Measurements from ENCODE around the gene PRTN3.

PRTN3 gene

GRCh38 chr19:807627-808422 lies 33.0 kb upstream of the PRTN3 start:
- peak overlapping the region; percentile 36 for H3K27ac Mint-ChIP-seq
- H3K4me1 Mint-ChIP-seq (ENCODE audit: low read depth): peaks cover 5% of the 10 kb centered on the region
- no peak for DNase-seq (ENCODE audit: low spot score)
- no peaks in the 10 kb centered on the region for H3K27me3 Mint-ChIP-seq (ENCODE audit: low read depth)
- no peaks in the 10 kb centered on the region for H3K9me3 Mint-ChIP-seq
- H3K4me3 Mint-ChIP-seq: no peak overlapping the region
- H3K36me3 Mint-ChIP-seq (ENCODE audit: low read depth): peaks cover 49% of the 10 kb centered on the region

GRCh38 chr19:808423-808775 lies 32.4 kb upstream of the PRTN3 start:
- Mint-ChIP-seq H3K9me3 (no peaks in the 10 kb centered on the region), H3K36me3 (ENCODE audit: low read depth) (peaks cover 47% of the 10 kb centered on the region), H3K4me1 (ENCODE audit: low read depth) (peaks cover 4% of the 10 kb centered on the region), H3K27me3 (ENCODE audit: low read depth) (no peaks in the 10 kb centered on the region), H3K27ac (no peak overlapping the region), H3K4me3 (no peak overlapping the region)
- no peak for DNase-seq (ENCODE audit: low spot score)

DNA sequence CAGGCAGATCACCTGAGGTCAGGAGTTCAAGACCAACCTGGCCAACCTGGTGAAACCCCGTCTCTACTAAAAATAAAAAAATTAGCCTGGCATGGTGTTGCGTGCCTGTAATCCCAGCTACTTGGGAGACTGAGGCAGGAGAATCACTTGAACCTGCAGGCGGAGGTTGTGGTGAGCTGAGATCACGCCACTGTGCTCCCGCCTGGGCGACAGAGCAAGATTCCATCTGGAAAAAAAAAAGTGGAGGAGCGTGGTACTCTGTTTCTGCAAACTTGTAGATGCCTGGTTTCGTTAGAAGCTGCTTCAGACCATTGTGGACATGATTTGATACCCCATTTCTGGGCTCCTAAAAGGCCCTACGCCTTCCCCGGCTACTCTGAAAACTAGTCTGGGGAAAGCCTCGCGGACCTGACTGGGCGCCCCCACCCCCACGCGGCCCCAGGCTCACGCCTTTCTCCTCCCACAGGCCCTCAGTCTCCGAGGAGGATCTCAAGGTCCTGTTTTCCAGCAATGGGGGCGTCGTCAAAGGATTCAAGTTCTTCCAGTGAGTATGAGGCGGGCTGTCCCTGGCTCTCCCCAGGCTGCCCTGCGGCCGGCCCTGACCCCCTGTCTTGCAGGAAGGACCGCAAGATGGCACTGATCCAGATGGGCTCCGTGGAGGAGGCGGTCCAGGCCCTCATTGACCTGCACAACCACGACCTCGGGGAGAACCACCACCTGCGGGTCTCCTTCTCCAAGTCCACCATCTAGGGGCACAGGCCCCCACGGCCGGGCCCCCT lies 30.5 kb upstream of the PRTN3 start:
- peaks cover 4% of the 10 kb centered on the region for H3K4me1 Mint-ChIP-seq (ENCODE audit: low read depth)
- no peaks in the 10 kb centered on the region for H3K9me3 Mint-ChIP-seq
- no peak overlapping the region for H3K4me3 Mint-ChIP-seq
- H3K27me3 Mint-ChIP-seq (ENCODE audit: low read depth): no peaks in the 10 kb centered on the region
- H3K27ac Mint-ChIP-seq: no peak overlapping the region
- DNase-seq (ENCODE audit: low spot score): no peak
- H3K36me3 Mint-ChIP-seq (ENCODE audit: low read depth): peaks cover 51% of the 10 kb centered on the region

- H3K9me3 Mint-ChIP-seq: no peaks in the 10 kb centered on the region
Observed at GRCh38 chr19:810883-811489, 29.8 kb upstream of the PRTN3 start.

GRCh38 chr19:811506-812048 lies 29.2 kb upstream of the PRTN3 start:
- Mint-ChIP-seq H3K27ac (no peak overlapping the region), H3K27me3 (ENCODE audit: low read depth) (no peaks in the 10 kb centered on the region), H3K36me3 (ENCODE audit: low read depth) (peaks cover 56% of the 10 kb centered on the region)

More at GRCh38 chr19:810883-811489, 29.8 kb upstream of the PRTN3 start:
- peaks cover 51% of the 10 kb centered on the region for H3K36me3 Mint-ChIP-seq (ENCODE audit: low read depth)
- H3K4me1 Mint-ChIP-seq (ENCODE audit: low read depth): peaks cover 4% of the 10 kb centered on the region
- no peak overlapping the region for H3K4me3 Mint-ChIP-seq
- no peak overlapping the region for H3K27ac Mint-ChIP-seq
- DNase-seq (ENCODE audit: low spot score): no peak
- H3K27me3 Mint-ChIP-seq (ENCODE audit: low read depth): no peaks in the 10 kb centered on the region

GRCh38 chr19:812049-812746 lies 28.6 kb upstream of the PRTN3 start:
- H3K4me1 Mint-ChIP-seq (ENCODE audit: low read depth): peaks cover 4% of the 10 kb centered on the region
- DNase-seq (ENCODE audit: low spot score): no peak
- H3K36me3 Mint-ChIP-seq (ENCODE audit: low read depth): peaks cover 55% of the 10 kb centered on the region
- peaks cover 9% of the 10 kb centered on the region for H3K9me3 Mint-ChIP-seq
- H3K27ac Mint-ChIP-seq: no peak overlapping the region
- H3K27me3 Mint-ChIP-seq (ENCODE audit: low read depth): no peaks in the 10 kb centered on the region
- no peak overlapping the region for H3K4me3 Mint-ChIP-seq

More at GRCh38 chr19:811506-812048, 29.2 kb upstream of the PRTN3 start:
- Mint-ChIP-seq H3K4me1 (ENCODE audit: low read depth) (peaks cover 4% of the 10 kb centered on the region), H3K9me3 (peaks cover 4% of the 10 kb centered on the region), H3K4me3 (no peak overlapping the region)
- DNase-seq (ENCODE audit: low spot score): no peak

- no peak for DNase-seq (ENCODE audit: low spot score)
- Mint-ChIP-seq H3K27ac (no peak overlapping the region), H3K4me3 (no peak overlapping the region), H3K9me3 (peaks cover 9% of the 10 kb centered on the region), H3K27me3 (ENCODE audit: low read depth) (no peaks in the 10 kb centered on the region), H3K4me1 (ENCODE audit: low read depth) (no peaks in the 10 kb centered on the region), H3K36me3 (ENCODE audit: low read depth) (peaks cover 49% of the 10 kb centered on the region)
Observed at GRCh38 chr19:812747-813218, 28.0 kb upstream of the PRTN3 start.

- Mint-ChIP-seq H3K36me3 (ENCODE audit: low read depth) (peaks cover 45% of the 10 kb centered on the region), H3K4me1 (ENCODE audit: low read depth) (no peaks in the 10 kb centered on the region), H3K27me3 (ENCODE audit: low read depth) (no peaks in the 10 kb centered on the region), H3K4me3 (no peak overlapping the region), H3K9me3 (peaks cover 9% of the 10 kb centered on the region), H3K27ac (no peak overlapping the region)
- no peak for DNase-seq (ENCODE audit: low spot score)
Observed at GRCh38 chr19:813219-814151, 27.3 kb upstream of the PRTN3 start.

GRCh38 chr19:814152-815078 lies 26.4 kb upstream of the PRTN3 start:
- no peaks in the 10 kb centered on the region for H3K27me3 Mint-ChIP-seq (ENCODE audit: low read depth)

DNA sequence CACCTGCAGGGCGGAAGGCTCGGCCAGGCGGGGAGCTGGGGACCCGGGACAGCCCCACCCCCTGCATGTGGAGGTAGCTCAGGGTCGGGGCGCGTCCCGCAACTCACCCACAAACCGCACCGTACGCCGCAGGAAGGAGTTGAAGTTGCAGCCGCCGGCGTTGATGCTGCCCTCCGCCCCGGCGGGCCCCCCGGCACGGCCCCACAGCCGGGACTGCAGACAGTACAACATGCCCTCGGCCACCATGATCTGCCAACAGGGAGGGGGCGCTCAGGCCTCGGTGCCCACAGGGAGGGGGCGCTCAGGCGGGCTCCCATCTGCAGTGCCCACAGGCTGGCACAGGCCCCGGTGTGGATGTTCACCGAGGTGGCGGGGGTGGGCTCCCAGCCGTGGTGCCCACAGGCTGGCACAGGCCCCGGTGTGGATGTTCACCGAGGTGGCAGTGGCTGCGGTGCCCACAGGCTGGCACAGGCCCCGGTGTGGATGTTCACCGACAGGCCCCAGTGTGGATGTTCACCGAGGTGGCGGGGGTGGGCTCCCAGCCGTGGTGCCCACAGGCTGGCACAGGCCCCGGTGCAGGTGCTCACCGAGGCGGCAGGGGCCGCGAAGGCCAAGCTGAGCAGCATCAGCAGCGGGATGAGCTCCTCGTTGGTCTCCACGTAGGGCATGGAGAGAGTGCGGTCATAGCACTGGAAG lies 25.6 kb upstream of the PRTN3 start:
- Mint-ChIP-seq H3K27me3 (ENCODE audit: low read depth) (peaks cover 8% of the 10 kb centered on the region), H3K4me1 (ENCODE audit: low read depth) (no peaks in the 10 kb centered on the region), H3K4me3 (no peak overlapping the region), H3K9me3 (peaks cover 9% of the 10 kb centered on the region), H3K36me3 (ENCODE audit: low read depth) (peaks cover 36% of the 10 kb centered on the region), H3K27ac (no peak overlapping the region)
- DNase-seq (ENCODE audit: low spot score): no peak

More at GRCh38 chr19:814152-815078, 26.4 kb upstream of the PRTN3 start:
- no peak for DNase-seq (ENCODE audit: low spot score)
- Mint-ChIP-seq H3K4me1 (ENCODE audit: low read depth) (no peaks in the 10 kb centered on the region), H3K9me3 (peaks cover 9% of the 10 kb centered on the region), H3K4me3 (no peak overlapping the region), H3K36me3 (ENCODE audit: low read depth) (peaks cover 43% of the 10 kb centered on the region), H3K27ac (peak overlapping the region; percentile 52)

DNA sequence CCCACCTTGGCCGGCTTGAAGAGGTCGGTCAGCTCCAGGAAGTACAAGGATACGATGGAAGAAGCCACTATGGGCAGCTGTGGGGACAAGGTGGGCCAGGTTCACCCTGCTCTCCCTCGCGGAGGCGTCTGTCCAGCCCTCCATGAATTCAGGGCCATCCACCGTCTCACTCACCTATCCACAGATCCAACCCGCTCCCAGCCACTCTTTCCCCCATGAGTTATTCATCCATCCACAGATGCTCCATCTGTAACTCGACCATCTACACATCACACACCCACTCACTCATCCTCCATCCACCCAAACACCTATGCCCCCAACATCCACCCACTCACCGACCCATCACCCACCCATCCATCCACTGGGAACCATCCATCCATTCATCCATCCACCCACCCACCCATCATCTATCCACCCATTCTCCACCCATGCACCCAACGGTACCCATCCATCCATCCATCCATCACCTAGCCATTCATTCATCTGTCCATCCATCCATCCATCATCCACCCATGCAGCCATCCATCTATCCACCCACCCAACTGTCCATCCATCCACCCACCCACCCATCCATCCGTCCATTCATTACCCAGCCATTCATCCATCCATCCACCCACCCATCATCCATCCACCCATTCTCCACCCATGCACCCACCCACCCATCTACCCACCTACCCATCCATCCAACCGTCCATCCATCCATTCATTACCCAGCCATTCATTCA lies 24.9 kb upstream of the PRTN3 start:
- H3K27me3 Mint-ChIP-seq (ENCODE audit: low read depth): peaks cover 13% of the 10 kb centered on the region

More for the DNA sequence above, 24.9 kb upstream of the PRTN3 start:
- Mint-ChIP-seq H3K4me3 (no peak overlapping the region), H3K9me3 (peaks cover 9% of the 10 kb centered on the region), H3K27ac (peak overlapping the region; percentile 60), H3K4me1 (ENCODE audit: low read depth) (no peaks in the 10 kb centered on the region), H3K36me3 (ENCODE audit: low read depth) (peaks cover 33% of the 10 kb centered on the region)
- DNase-seq (ENCODE audit: low spot score): no peak

Data from T-helper 2 cell treated with Interferon-gamma antibody and Interleukin-4, amounts not matched to agents 5 μg/mL and 100 μg/mL, for 36 hours (primary cell).